Left cardiac atrium (tissue), 4 donors: ENCODE measurements around the gene RNASE8. TPM values are rescaled to one million over a fixed set of nuclear protein-coding genes. Genes with fewer than 3 reads are reported as not detected.
A peak's percentile ranks its signal among the peaks of the same experiment; 100 is the strongest.

Source experiments
- ATAC-seq, 2 donors: fragments of 200-7000 bp; cut with Tn5 transposase; one replicate each; pipeline ENCODE4 v1.9.1; 2020; ENCODE audit warnings: mild to moderate bottlenecking in 2 of 2, moderate library complexity in 2 of 2
- DNase-seq: peaks from one replicate; pipeline ENCODE4 v3.0.0-alpha.2; 2020
- intact Hi-C, 2 donors: fragments of 100-400 bp; cut with DNase I; formaldehyde crosslinking; loops; one replicate each; pipeline versions ENCODE4 v1.14.1 to v1.15.1; 2022 to 2023
- total RNA-seq, 2 donors: library from RNA; stranded (reverse); fragmentation: NEBNext Ultra II Directional; extraction: Animal tissue kit (Norgen Biotek cat#: 25700); gene quantifications; one replicate each; pipeline ENCODE4 v1.2.1, GENCODE V29; 2021
- donor health status: DM: no; HTN: yes; CAD: no.
- donor health status: DM: no; HTN: yes; CAD: no; lungs with severe emphysema.
- donor health status: DM: yes; HTN: yes; CAD: no.
- donor health status: Dilated cardiomyopathy.

RNASE8 gene
- total RNA-seq, 2 donors from 2014 or later: not detected

DNA sequence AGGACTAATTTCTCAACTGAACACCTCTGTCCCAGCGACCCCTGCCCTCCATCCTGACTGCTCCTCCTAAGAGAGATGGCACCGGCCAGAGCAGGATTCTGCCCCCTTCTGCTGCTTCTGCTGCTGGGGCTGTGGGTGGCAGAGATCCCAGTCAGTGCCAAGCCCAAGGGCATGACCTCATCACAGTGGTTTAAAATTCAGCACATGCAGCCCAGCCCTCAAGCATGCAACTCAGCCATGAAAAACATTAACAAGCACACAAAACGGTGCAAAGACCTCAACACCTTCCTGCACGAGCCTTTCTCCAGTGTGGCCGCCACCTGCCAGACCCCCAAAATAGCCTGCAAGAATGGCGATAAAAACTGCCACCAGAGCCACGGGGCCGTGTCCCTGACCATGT is 14.7 kb upstream of the RNASE8 start:
- DNase-seq (no peak), ATAC-seq (peak in 1 of 2 donors; percentile 23)
- intact Hi-C loops: loop anchor here in 1 of 2 donors (5.0 to 10.0 kb wide), 2 partner anchors 186 to 348 kb away; no protein-coding TSS in a partner anchor

GRCh38 chr14:21043387-21043973 is 14.1 kb upstream of the RNASE8 start:
- DNase-seq (no peak), ATAC-seq (no peak)
- intact Hi-C loops: loop anchor here in 1 of 2 donors (5.0 to 10.0 kb wide), 2 partner anchors 186 to 349 kb away; no protein-coding TSS in a partner anchor

- intact Hi-C loops: loop anchor here in 1 of 2 donors (5.0 to 10.0 kb wide), 2 partner anchors 187 to 349 kb away; no protein-coding TSS in a partner anchor
- ATAC-seq: peak in 1 of 2 donors; percentile 8
- no peak for DNase-seq
These were observed 13.5 kb upstream of the RNASE8 start for GRCh38 chr14:21043974-21044618.

DNA sequence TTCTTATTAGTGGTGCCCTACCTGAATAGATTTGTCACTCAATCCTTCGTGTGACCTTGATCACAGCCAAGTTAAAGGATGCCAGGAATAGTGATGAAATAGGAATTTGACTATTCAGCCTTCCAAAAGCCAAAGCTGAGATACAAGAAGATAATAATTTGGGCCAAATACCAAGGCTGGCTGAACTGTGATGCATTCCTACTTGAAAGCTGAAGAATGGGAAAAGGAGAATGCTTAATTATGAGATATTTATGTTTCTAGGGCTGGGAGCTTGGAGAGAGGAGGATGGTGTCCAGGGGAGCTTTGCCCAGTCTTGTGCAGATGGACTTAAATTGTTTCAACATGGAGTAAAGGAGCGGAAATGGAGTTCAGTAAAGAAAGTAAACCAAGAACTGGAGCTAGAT is 10.2 kb upstream of the RNASE8 start:
- intact Hi-C loops: loop anchor here in 1 of 2 donors (10.0 kb wide), 1 partner anchor 353 kb away; no protein-coding TSS in a partner anchor
- DNase-seq (no peak), ATAC-seq (no peak)

DNA sequence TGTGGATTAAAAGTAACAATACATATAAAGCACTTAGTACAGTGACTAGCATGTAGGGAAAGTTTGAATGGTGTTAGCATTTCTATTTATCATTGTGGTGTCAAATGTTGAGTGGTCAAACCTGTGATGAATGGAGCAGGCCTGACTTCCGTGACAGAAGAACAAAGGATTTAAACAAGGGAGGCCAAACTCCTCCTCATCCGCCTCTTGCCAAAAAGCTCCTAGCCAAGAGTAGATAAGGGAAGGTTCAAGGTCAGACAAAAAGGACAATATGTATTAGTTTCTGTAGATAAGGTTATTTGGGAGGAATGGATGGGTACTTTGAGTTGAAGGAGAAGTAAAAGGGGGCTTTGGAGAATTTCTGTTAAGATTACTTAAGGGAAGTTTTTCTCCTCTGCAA is 9.0 kb upstream of the RNASE8 start:
- ATAC-seq (peak in 1 of 2 donors; percentile 28), DNase-seq (no peak)
- intact Hi-C loops: loop anchor here in 1 of 2 donors (10.0 kb wide), 1 partner anchor 354 kb away; no protein-coding TSS in a partner anchor

GRCh38 chr14:21049271-21049673 is 8.3 kb upstream of the RNASE8 start:
- ATAC-seq: no peak
- intact Hi-C loops: loop anchor here in 1 of 2 donors (10.0 kb wide), 1 partner anchor 354 kb away; no protein-coding TSS in a partner anchor
- DNase-seq: no peak

- intact Hi-C loops: no loop called here
- ATAC-seq (no peak), DNase-seq (no peak)
These were observed 7.0 kb upstream of the RNASE8 start for GRCh38 chr14:21050597-21050996.

- DNase-seq (no peak), ATAC-seq (no peak)
- intact Hi-C loops: no loop called here
These were observed 4.2 kb upstream of the RNASE8 start for GRCh38 chr14:21053184-21054122.

DNA sequence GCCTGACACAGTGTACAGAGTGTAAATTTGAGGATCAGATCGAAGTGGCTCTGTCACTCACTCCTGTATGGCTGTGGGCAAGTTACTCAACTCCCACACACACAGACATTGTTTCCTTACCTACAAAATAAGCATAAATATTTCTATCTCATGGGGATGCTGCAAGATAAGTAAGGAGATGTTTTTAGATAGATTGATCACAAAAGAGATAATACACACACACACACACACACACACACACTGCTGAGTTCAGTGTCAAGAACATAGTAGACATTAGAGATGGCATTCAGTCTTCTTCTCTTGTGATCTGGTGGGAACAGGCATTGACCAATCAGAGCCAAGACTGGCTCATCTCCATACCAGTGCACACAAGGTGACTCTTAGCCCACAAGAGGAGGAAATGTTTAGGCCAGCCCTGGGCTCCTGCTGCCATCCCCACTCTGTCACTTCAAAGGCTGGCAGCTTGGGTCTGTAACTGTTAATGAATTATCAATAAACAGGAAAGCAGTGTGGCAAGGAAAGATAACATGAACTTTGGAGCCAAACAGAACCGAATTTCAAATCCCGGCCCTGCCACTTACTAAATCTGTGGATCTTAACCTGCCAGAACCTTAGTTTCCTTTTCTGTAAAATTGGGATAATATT is 3.4 kb upstream of the RNASE8 start:
- ATAC-seq (no peak), DNase-seq (no peak)
- intact Hi-C loops: no loop called here

GRCh38 chr14:21054768-21055145 is 2.9 kb upstream of the RNASE8 start:
- ATAC-seq (no peak), DNase-seq (no peak)
- intact Hi-C loops: no loop called here

- ATAC-seq (no peak), DNase-seq (no peak)
- intact Hi-C loops: no loop called here
These were observed 2.0 kb upstream of the RNASE8 start for GRCh38 chr14:21055432-21056117.

- intact Hi-C loops: no loop called here
- DNase-seq: no peak
- ATAC-seq: no peak
These were observed 980 bp upstream of the RNASE8 start for GRCh38 chr14:21056520-21057163.

DNA sequence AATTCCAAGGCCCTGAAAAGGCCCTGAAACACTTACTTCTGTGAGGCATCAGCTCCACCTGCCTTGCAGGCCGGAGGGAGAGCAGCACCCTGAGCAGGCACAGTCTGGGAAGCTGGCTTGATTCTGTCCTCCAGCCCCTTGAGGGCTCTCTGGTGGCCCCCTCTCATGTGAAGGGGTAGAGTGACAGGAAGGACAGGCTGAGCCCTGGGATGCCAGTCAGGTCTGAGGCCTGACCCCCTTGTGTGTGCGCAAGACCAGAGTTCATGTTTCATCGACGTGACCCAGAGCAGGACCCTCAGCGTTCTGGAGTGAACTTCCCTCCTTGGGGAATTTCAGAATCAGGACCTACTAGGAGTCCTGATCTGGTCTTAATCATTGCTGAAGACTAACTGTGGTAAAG is 1.3 kb downstream of the RNASE8 start:
- DNase-seq (no peak), ATAC-seq (no peak)
- intact Hi-C loops: no loop called here

GRCh38 chr14:21059842-21060613 is 2.4 kb downstream of the RNASE8 start:
- intact Hi-C loops: no loop called here
- ATAC-seq (no peak), DNase-seq (no peak)

DNA sequence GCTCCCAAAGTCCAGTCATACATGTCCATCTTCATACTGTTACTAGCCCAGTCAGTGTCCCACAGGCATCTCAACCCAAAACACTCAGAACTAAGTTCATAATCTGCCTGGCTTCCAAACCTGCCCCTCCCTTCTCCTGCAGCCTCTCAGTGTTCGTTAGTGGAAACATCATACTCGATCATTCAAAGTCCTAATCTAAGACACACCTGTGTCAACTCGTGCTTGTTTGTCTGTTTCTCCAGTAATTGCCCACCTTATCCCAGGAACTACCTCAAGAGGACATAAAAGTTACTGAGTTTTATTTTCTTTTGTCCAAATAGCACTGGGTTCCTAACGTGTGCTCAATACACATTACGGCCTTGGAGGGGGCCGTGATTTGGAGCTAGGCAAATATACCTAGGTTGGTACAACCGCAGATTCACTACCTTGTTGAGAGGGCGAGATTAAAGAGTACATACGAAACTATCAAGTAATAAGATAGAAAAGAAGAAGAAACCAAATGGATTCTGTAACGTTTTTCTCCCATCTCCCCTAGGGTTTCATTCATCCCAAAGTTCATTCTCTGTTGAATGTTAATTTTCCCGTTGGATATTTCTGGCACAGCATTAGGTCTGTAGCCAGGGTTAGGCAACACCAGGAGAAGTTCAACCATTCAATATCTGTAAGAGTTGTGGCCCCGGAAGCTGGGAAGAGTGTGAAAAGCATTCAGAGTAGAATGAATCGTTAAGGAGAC is 3.2 kb downstream of the RNASE8 start:
- intact Hi-C loops: no loop called here
- DNase-seq: no peak
- ATAC-seq: peak in 1 of 2 donors; percentile 48

GRCh38 chr14:21061347-21061668 is 3.7 kb downstream of the RNASE8 start:
- intact Hi-C loops: no loop called here
- DNase-seq (no peak), ATAC-seq (no peak)

- DNase-seq: no peak
- ATAC-seq: peak; percentile 75 to 78
- intact Hi-C loops: no loop called here
These were observed 5.9 kb downstream of the RNASE8 start for GRCh38 chr14:21063479-21063878.
